A673 (cell line): Measurements from ENCODE around the gene UACA. TPM values are rescaled to one million over a fixed set of nuclear protein-coding genes. Genes with fewer than 3 reads are reported as not detected.

Experiments used
- BruUV-seq: library from RNA; stranded (reverse); fragments of 400-500 nt; replicated peaks from 2 replicates; lab custom pipeline; 2021; lab: Mats Ljungman, UMichigan
- CTCF ChIA-PET: fragments of 300-600 bp; sonication (Branson Sonifier 250); formaldehyde crosslinking; loops from one replicate; lab custom pipeline; 2022; ENCODE audit warnings: antibody characterized with exemption; lab: Charles Lee
- POLR2A ChIA-PET: fragments of 300-600 bp; sonication (Branson Sonifier 250); formaldehyde crosslinking; loops from one replicate; lab custom pipeline; 2022; ENCODE audit warnings: antibody characterized with exemption; ENCODE audit not compliant: low non-redundant PET; lab: Charles Lee
- DNase-seq: peaks from one replicate; pipeline ENCODE4 v3.0.0-alpha.2; 2015; ENCODE audit warnings: low spot score
- H3K27ac ChIP-seq: fragments of 200-600 bp; sonication (generic); 2 replicates; pipeline ENCODE4 v1.5.1; 2016; ENCODE audit warnings: mixed run types, low read depth, mild to moderate bottlenecking, mixed read lengths, antibody characterized with exemption, low read length; ENCODE audit not compliant: poor library complexity, severe bottlenecking
- H3K27me3 ChIP-seq: fragments of 200-600 bp; sonication (generic); replicated peaks from 2 replicates; pipeline ENCODE4 v1.6.1; 2017; ENCODE audit warnings: mixed run types, low read depth, mild to moderate bottlenecking, mixed read lengths, antibody characterized with exemption, low read length; ENCODE audit not compliant: insufficient read depth, poor library complexity
- H3K36me3 ChIP-seq: fragments of 200-600 bp; sonication (generic); 2 replicates; pipeline ENCODE4 v1.6.1; 2016; ENCODE audit warnings: mixed run types, mild to moderate bottlenecking, mixed read lengths, antibody characterized with exemption, low read length; ENCODE audit not compliant: insufficient read depth, poor library complexity, severe bottlenecking
- H3K4me1 ChIP-seq: fragments of 200-600 bp; sonication (generic); 2 replicates; pipeline ENCODE4 v1.6.1; 2017; ENCODE audit warnings: mixed run types, mild to moderate bottlenecking, mixed read lengths, antibody characterized with exemption, low read length; ENCODE audit not compliant: insufficient read depth, poor library complexity, severe bottlenecking
- H3K4me3 ChIP-seq: fragments of 200-600 bp; sonication (generic); 2 replicates; pipeline ENCODE4 v1.5.1; 2016; ENCODE audit warnings: low read depth, mixed run types, mild to moderate bottlenecking, mixed read lengths, low read length; ENCODE audit not compliant: poor library complexity, severe bottlenecking
- H3K9me3 ChIP-seq: fragments of 200-600 bp; sonication (generic); 2 replicates; pipeline ENCODE4 v1.6.1; 2016; ENCODE audit warnings: mixed run types, low read depth, mild to moderate bottlenecking, mixed read lengths, antibody characterized with exemption, low read length; ENCODE audit not compliant: poor library complexity, severe bottlenecking
- CTCF ChIP-seq: fragments of 300-800, 200-600 bp; sonication (generic); conservative IDR thresholded peaks from 2 replicates; pipeline ENCODE4 v1.5.1; 2017; ENCODE audit warnings: low read depth, mild to moderate bottlenecking, antibody characterized with exemption, low read length, moderate library complexity, mixed read lengths
- EZH2 ChIP-seq: fragments of 200-600 bp; sonication (generic); IDR thresholded peaks from 2 replicates; pipeline ENCODE4 v1.6.1; 2017; ENCODE audit warnings: borderline replicate concordance, low read depth, mild to moderate bottlenecking, mixed read lengths, antibody characterized with exemption, low read length; ENCODE audit not compliant: poor library complexity, severe bottlenecking
- intact Hi-C: fragments of 100-400 bp; cut with micrococcal nuclease; formaldehyde crosslinking; loops from one replicate; pipeline ENCODE4 v1.10.0; 2022; ENCODE audit not compliant: unreplicated experiment
- total RNA-seq: library from RNA; stranded (reverse); gene quantifications from 2 replicates; pipeline ENCODE4 v1.2.3, GENCODE V29; 2021

Gene UACA
- total RNA-seq, 1 experiment from 2014 or later, result 26.9 TPM

GRCh38 chr15:70726753-70727152, 36.6 kb downstream of the UACA start:
- POLR2A ChIA-PET, result interaction anchor here (0.6 kb wide), 1 partner anchor 628 kb away, joined by 3 read pairs; no protein-coding TSS in a partner anchor
- no peaks in the 10 kb centered on the region for H3K27me3 ChIP-seq
- H3K4me3 ChIP-seq, result no peak overlapping the region
- intact Hi-C loops, result loop anchor here (10.0 kb wide), 1 partner anchor 52 kb away; no protein-coding TSS in a partner anchor
- DNase-seq, result no peak
- BruUV-seq, result no TSS peak
- H3K9me3 ChIP-seq, result no peaks in the 10 kb centered on the region
- no peaks in the 10 kb centered on the region for H3K4me1 ChIP-seq
- CTCF ChIA-PET, result interaction anchor here (0.6 kb wide), 1 partner anchor 148 kb away, joined by 3 read pairs; no protein-coding TSS in a partner anchor
- H3K27ac ChIP-seq, result no peak overlapping the region
- H3K36me3 ChIP-seq, result no peaks in the 10 kb centered on the region
- no peak for TF ChIP-seq CTCF
- no peak for TF ChIP-seq EZH2

DNA sequence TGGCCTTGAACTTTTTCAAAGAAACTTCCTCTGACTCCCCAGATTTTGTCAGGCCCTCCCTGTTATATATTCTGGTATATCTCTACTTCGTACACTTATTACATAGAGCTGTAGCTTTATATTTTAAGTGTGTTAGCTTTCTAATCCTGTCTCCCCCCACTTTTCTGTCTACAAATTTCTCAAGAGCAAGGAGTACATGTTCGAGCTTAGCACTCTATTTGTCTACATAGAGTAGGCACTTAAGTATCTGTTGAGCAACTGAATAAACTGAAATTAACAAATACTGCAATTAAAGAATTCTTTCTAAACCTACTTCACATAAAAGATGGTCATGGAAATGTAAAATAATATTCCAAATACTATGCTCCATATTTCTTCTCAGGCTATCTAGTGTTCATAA, 39.4 kb downstream of the UACA start:
- no peaks in the 10 kb centered on the region for H3K36me3 ChIP-seq
- ChIA-PET CTCF (no interaction called here), POLR2A (no interaction called here)
- DNase-seq, result no peak
- no peak overlapping the region for H3K27ac ChIP-seq
- H3K4me1 ChIP-seq, result no peaks in the 10 kb centered on the region
- BruUV-seq, result no TSS peak
- TF ChIP-seq CTCF, result no peak
- no peak for TF ChIP-seq EZH2
- H3K4me3 ChIP-seq, result no peak overlapping the region
- no peaks in the 10 kb centered on the region for H3K27me3 ChIP-seq
- no peaks in the 10 kb centered on the region for H3K9me3 ChIP-seq
- intact Hi-C loops, result loop anchor here (10.0 kb wide), 1 partner anchor 49 kb away; no protein-coding TSS in a partner anchor

GRCh38 chr15:70723122-70723422, 40.3 kb downstream of the UACA start:
- BruUV-seq, result no TSS peak
- POLR2A ChIA-PET, result no interaction called here
- TF ChIP-seq EZH2 (no peak), CTCF (no peak)
- CTCF ChIA-PET, result interaction anchor here (0.9 to 1.9 kb wide), 6 partner anchors 9 to 1245 kb away, joined by 3 to 27 read pairs (median 4); no protein-coding TSS in a partner anchor
- no peaks in the 10 kb centered on the region for H3K36me3 ChIP-seq
- no peaks in the 10 kb centered on the region for H3K9me3 ChIP-seq
- DNase-seq, result no peak
- no peaks in the 10 kb centered on the region for H3K4me1 ChIP-seq
- no peaks in the 10 kb centered on the region for H3K27me3 ChIP-seq
- intact Hi-C loops, result loop anchor here (10.0 kb wide), 1 partner anchor 48 kb away; no protein-coding TSS in a partner anchor
- H3K27ac ChIP-seq, result no peak overlapping the region
- H3K4me3 ChIP-seq, result no peak overlapping the region
